ENCODE results near the gene TPM1. TPM values are rescaled to one million over a fixed set of nuclear protein-coding genes. Genes with fewer than 3 reads are reported as not detected.

Gene TPM1
- total RNA-seq, 1 experiment from 2014 or later: 174 TPM

- BruUV-seq (replicated peaks): no TSS peak
- ChIA-PET POLR2A (ENCODE audit: unreplicated experiment) (no interaction called here), CTCF (no interaction called here)
- Histone ChIP-seq H3K9me3 (ENCODE audit: insufficient read depth, low read depth) (no peaks in the 10 kb centered on the region), H4K20me1 (ENCODE audit: insufficient read depth) (no peaks in the 10 kb centered on the region), H3K27ac (no peak overlapping the region), H3K9me2 (ENCODE audit: insufficient read depth) (no peaks in the 10 kb centered on the region), H3K36me3 (ENCODE audit: low read depth) (no peaks in the 10 kb centered on the region), H3K79me2 (ENCODE audit: low read depth) (no peaks in the 10 kb centered on the region), H3K4me1 (replicated peaks; ENCODE audit: insufficient read depth) (peaks cover 10% of the 10 kb centered on the region), H3K4me2 (no peak overlapping the region), H3F3A (ENCODE audit: insufficient read depth, low read depth) (peaks cover 7% of the 10 kb centered on the region), H3K4me3 (no peak overlapping the region), H3K27me3 (ENCODE audit: insufficient read depth, low read depth) (no peaks in the 10 kb centered on the region), H2AFZ (no peak overlapping the region)
- intact Hi-C loops (cut with micrococcal nuclease; ENCODE audit: unreplicated experiment): no loop called here
- DNase-seq: no peak
- TF ChIP-seq EZH2 (IDR thresholded peaks at IDR 0.05; ENCODE audit: low read depth) (no peak), CTCF (conservative IDR thresholded peaks at IDR 0.05) (no peak)
Measured at GRCh38 chr15:63025460-63025859, 17.1 kb upstream of the TPM1 start.

GRCh38 chr15:63027646-63028045 lies 14.9 kb upstream of the TPM1 start:
- ChIA-PET POLR2A (ENCODE audit: unreplicated experiment) (no interaction called here), CTCF (no interaction called here)
- no peaks in the 10 kb centered on the region for H3K36me3 ChIP-seq (ENCODE audit: low read depth)
- H3K27me3 ChIP-seq (ENCODE audit: insufficient read depth, low read depth): no peaks in the 10 kb centered on the region
- no peak overlapping the region for H2AFZ ChIP-seq
- no peak overlapping the region for H3K27ac ChIP-seq
- H4K20me1 ChIP-seq (ENCODE audit: insufficient read depth): no peaks in the 10 kb centered on the region
- no peak for DNase-seq
- no peaks in the 10 kb centered on the region for H3K9me3 ChIP-seq (ENCODE audit: insufficient read depth, low read depth)
- no peak overlapping the region for H3K4me2 ChIP-seq
- no peaks in the 10 kb centered on the region for H3F3A ChIP-seq (ENCODE audit: insufficient read depth, low read depth)
- no peaks in the 10 kb centered on the region for H3K9me2 ChIP-seq (ENCODE audit: insufficient read depth)
- TF ChIP-seq EZH2 (IDR thresholded peaks at IDR 0.05; ENCODE audit: low read depth): no peak
- no peak for TF ChIP-seq CTCF (conservative IDR thresholded peaks at IDR 0.05)
- no peaks in the 10 kb centered on the region for H3K4me1 ChIP-seq (replicated peaks; ENCODE audit: insufficient read depth)
- intact Hi-C loops (cut with micrococcal nuclease; ENCODE audit: unreplicated experiment): no loop called here
- no TSS peak for BruUV-seq (replicated peaks)
- H3K4me3 ChIP-seq: no peak overlapping the region
- H3K79me2 ChIP-seq (ENCODE audit: low read depth): no peaks in the 10 kb centered on the region

GRCh38 chr15:63028442-63029110 lies 14.0 kb upstream of the TPM1 start:
- ChIA-PET POLR2A (ENCODE audit: unreplicated experiment) (interaction anchor here (0.6 kb wide), 1 partner anchor 258 kb away, joined by 3 read pairs; no protein-coding TSS in a partner anchor), CTCF (no interaction called here)
- H3K4me3 ChIP-seq: no peak overlapping the region
- no peaks in the 10 kb centered on the region for H3F3A ChIP-seq (ENCODE audit: insufficient read depth, low read depth)
- H3K36me3 ChIP-seq (ENCODE audit: low read depth): no peaks in the 10 kb centered on the region
- H3K9me3 ChIP-seq (ENCODE audit: insufficient read depth, low read depth): no peaks in the 10 kb centered on the region
- no peaks in the 10 kb centered on the region for H3K9me2 ChIP-seq (ENCODE audit: insufficient read depth)
- no peaks in the 10 kb centered on the region for H3K4me1 ChIP-seq (replicated peaks; ENCODE audit: insufficient read depth)
- no TSS peak for BruUV-seq (replicated peaks)
- TF ChIP-seq EZH2 (IDR thresholded peaks at IDR 0.05; ENCODE audit: low read depth): no peak
- no peak for TF ChIP-seq CTCF (conservative IDR thresholded peaks at IDR 0.05)
- H4K20me1 ChIP-seq (ENCODE audit: insufficient read depth): no peaks in the 10 kb centered on the region
- H3K27me3 ChIP-seq (ENCODE audit: insufficient read depth, low read depth): no peaks in the 10 kb centered on the region
- no peaks in the 10 kb centered on the region for H3K79me2 ChIP-seq (ENCODE audit: low read depth)
- no peak overlapping the region for H3K4me2 ChIP-seq
- DNase-seq: no peak
- H3K27ac ChIP-seq: no peak overlapping the region
- H2AFZ ChIP-seq: no peak overlapping the region
- intact Hi-C loops (cut with micrococcal nuclease; ENCODE audit: unreplicated experiment): no loop called here

All from PC-9 (cell line).